ENCODE data around the gene RSPH1. TPM values are rescaled to one million over a fixed set of nuclear protein-coding genes. Genes with fewer than 3 reads are reported as not detected.

RSPH1 gene
- total RNA-seq, 3 donors from 2014 or later, result 0.48 to 2.3 (median 0.88) TPM

DNA sequence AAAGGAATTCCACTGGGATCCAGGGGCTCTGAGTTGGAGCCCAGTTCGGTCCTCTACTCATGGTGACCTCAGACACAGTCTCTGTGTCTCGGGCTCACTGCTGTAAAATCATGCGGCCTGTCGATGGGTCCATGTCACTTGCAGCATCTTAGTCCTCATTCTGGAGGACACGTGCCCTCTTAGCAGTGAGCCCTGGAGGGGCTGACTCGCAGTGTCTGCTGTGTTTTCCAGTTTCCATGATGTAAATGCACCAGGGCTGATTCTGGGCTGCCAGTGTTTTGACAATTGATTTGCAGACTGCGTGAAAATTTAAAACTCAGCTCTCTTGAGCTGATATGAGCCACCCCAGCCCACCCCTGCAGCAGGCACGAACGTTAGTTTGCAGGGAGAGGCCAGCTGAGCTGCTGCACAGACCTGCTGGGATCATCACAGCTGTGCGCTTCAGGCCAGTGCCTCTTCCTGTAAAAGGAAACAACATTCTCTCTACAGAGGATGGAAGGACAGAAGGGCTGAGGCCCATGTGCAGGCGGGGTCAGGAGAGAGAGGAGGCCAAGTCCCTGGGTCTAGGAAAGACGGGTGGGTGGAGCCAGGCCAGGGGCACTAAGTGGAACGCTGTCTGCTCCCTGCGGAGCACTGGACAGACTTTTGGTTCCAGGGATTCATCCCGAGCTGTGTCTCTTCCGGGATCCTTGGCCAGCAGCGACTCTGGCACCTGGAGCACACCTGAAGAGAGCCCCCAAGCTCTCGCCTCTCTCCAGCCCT is 42.6 kb downstream of the RSPH1 start:
- TF ChIP-seq, protein P1, sequence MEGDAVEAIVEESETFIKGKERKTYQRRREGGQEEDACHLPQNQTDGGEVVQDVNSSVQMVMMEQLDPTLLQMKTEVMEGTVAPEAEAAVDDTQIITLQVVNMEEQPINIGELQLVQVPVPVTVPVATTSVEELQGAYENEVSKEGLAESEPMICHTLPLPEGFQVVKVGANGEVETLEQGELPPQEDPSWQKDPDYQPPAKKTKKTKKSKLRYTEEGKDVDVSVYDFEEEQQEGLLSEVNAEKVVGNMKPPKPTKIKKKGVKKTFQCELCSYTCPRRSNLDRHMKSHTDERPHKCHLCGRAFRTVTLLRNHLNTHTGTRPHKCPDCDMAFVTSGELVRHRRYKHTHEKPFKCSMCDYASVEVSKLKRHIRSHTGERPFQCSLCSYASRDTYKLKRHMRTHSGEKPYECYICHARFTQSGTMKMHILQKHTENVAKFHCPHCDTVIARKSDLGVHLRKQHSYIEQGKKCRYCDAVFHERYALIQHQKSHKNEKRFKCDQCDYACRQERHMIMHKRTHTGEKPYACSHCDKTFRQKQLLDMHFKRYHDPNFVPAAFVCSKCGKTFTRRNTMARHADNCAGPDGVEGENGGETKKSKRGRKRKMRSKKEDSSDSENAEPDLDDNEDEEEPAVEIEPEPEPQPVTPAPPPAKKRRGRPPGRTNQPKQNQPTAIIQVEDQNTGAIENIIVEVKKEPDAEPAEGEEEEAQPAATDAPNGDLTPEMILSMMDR (IDR thresholded peaks at IDR 0.05), result no peak
- TF ChIP-seq POLR2AphosphoS5 (IDR thresholded peaks at IDR 0.05), result no peak
- TF ChIP-seq POLR2A (IDR thresholded peaks at IDR 0.05), result no peak
- H3K4me3 ChIP-seq, result no peak overlapping the region
- no peak for DNase-seq (ENCODE audit: low spot score in 2 of 2)
- H3K27ac ChIP-seq, result no peak overlapping the region
- H3K4me1 ChIP-seq, result no peaks in the 10 kb centered on the region
- H3K9me3 ChIP-seq, result no peaks in the 10 kb centered on the region
- no peaks in the 10 kb centered on the region for H3K27me3 ChIP-seq
- intact Hi-C loops (cut with DNase I; ENCODE audit: low total_unique reads), result no loop called here
- no peaks in the 10 kb centered on the region for H3K36me3 ChIP-seq

DNA sequence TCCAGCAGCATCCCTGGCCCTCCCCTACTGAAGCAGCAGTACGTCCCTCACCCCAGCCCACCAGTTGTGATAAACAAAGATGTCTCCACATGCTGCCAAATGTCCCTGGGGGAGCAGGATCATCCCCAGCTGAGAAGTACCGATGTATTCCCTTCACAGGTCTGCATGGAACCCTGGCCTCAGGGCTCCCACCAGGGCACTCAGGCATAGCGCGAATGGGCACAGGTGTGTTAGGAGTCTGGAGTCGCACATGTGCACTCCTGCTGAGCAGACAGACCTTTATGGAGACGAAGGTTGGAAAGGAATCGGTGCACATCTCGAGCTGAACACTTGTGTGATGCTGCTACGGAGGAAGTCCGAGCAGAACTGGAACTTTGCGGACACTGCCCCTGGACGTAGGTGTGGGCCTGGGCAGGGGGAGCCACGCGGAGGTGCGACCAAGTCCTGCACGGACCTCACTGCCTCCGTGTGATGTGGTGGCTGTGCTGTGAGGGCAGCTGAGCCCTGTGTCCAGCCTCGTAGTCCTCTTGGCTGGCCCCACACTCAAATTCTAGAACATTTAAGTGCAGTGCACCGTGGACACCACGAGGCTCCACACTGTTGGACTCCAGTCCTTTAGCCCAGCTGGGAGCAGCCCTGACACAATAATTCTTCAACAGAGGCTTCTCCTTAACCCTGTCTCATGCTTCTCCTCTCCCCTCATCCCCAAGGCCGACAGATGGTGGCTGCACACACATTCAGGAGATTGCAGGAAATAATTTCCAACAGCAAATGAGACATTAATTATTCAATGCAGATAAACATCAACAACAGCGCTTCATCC is 43.4 kb downstream of the RSPH1 start:
- no peak for DNase-seq (ENCODE audit: low spot score in 2 of 2)
- Histone ChIP-seq H3K4me1 (no peaks in the 10 kb centered on the region), H3K36me3 (no peaks in the 10 kb centered on the region), H3K9me3 (no peaks in the 10 kb centered on the region), H3K4me3 (no peak overlapping the region), H3K27me3 (no peaks in the 10 kb centered on the region), H3K27ac (no peak overlapping the region)
- TF ChIP-seq, protein P1 (IDR thresholded peaks at IDR 0.05), result no peak
- TF ChIP-seq POLR2A (IDR thresholded peaks at IDR 0.05), result no peak
- no peak for TF ChIP-seq POLR2AphosphoS5 (IDR thresholded peaks at IDR 0.05)
- intact Hi-C loops (cut with DNase I; ENCODE audit: low total_unique reads), result no loop called here

GRCh38 chr21:42451941-42452340 is 44.1 kb downstream of the RSPH1 start:
- H3K9me3 ChIP-seq, result no peaks in the 10 kb centered on the region
- intact Hi-C loops (cut with DNase I; ENCODE audit: low total_unique reads), result no loop called here
- TF ChIP-seq, protein P1 (IDR thresholded peaks at IDR 0.05), result no peak
- TF ChIP-seq POLR2AphosphoS5 (IDR thresholded peaks at IDR 0.05) (no peak), POLR2A (IDR thresholded peaks at IDR 0.05) (no peak)
- no peaks in the 10 kb centered on the region for H3K27me3 ChIP-seq
- H3K4me1 ChIP-seq, result no peaks in the 10 kb centered on the region
- H3K4me3 ChIP-seq, result no peak overlapping the region
- H3K36me3 ChIP-seq, result no peaks in the 10 kb centered on the region
- DNase-seq (ENCODE audit: low spot score in 2 of 2), result no peak
- no peak overlapping the region for H3K27ac ChIP-seq

- intact Hi-C loops (cut with DNase I; ENCODE audit: low total_unique reads), result no loop called here
- Histone ChIP-seq H3K4me1 (no peaks in the 10 kb centered on the region), H3K36me3 (no peaks in the 10 kb centered on the region), H3K27ac (no peak overlapping the region), H3K27me3 (no peaks in the 10 kb centered on the region), H3K9me3 (no peaks in the 10 kb centered on the region), H3K4me3 (no peak overlapping the region)
- no peak for DNase-seq (ENCODE audit: low spot score in 2 of 2)
- TF ChIP-seq, protein P1 (IDR thresholded peaks at IDR 0.05), result no peak
- TF ChIP-seq POLR2A (IDR thresholded peaks at IDR 0.05), result no peak
- TF ChIP-seq POLR2AphosphoS5 (IDR thresholded peaks at IDR 0.05), result no peak
These were observed 47.3 kb downstream of the RSPH1 start for GRCh38 chr21:42448686-42449085.

DNA sequence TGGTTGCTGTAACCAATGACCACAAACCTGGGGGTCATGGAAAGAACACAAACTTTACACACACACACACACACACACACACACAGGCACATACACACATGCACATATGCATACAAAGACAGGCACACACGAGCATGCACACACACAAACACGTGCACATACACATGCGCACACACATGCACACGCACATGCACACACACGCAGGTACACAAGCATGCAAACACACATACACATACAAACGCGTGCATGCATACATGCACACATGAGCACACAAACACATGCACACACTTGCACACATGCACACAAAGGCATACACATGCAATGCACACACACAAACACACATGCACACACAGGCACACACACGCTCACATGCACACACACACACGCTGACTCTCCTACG is 48.3 kb downstream of the RSPH1 start:
- TF ChIP-seq POLR2A (IDR thresholded peaks at IDR 0.05) (no peak), POLR2AphosphoS5 (IDR thresholded peaks at IDR 0.05) (no peak)
- TF ChIP-seq, protein P1 (IDR thresholded peaks at IDR 0.05), result no peak
- Histone ChIP-seq H3K4me3 (no peak overlapping the region), H3K36me3 (no peaks in the 10 kb centered on the region), H3K27ac (no peak overlapping the region), H3K27me3 (no peaks in the 10 kb centered on the region), H3K9me3 (no peaks in the 10 kb centered on the region), H3K4me1 (no peaks in the 10 kb centered on the region)
- intact Hi-C loops (cut with DNase I; ENCODE audit: low total_unique reads), result loop anchor here (2.0 kb wide), 1 partner anchor 303 kb away; no protein-coding TSS in a partner anchor
- DNase-seq (ENCODE audit: low spot score in 2 of 2), result no peak
